Hippocampal formation (tissue), 2 donors: Measurements from ENCODE around the gene TTC32.

ENCODE experiments used
- DNase-seq, 2 donors: peaks; one replicate each; lab custom pipeline; 2025; lab: John Stamatoyannopoulos, UW

TTC32 gene

GRCh38 chr2:19878268-19879046 is 23.3 kb downstream of the TTC32 start:
- no peak for DNase-seq

DNA sequence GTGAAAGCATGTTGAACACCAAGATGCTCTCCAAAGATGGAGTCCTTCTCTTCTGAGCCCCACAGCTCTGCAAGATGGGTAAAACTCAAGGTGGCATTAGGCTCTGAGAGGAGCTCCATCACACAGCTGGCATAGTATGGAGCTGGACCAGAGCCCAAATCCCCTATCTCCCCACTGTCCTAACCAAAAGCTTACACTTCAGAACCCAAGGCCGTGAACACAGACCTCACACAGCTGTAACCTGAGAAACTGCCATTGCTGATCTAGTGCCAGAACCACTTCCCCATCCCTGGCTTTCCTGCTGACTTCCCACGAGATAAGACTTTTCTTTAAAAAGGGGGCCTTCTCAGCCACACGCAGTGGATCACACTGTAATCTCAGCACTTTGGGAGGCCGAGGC is 25.0 kb downstream of the TTC32 start:
- no peak for DNase-seq

GRCh38 chr2:19875280-19875679 is 26.5 kb downstream of the TTC32 start:
- no peak for DNase-seq

GRCh38 chr2:19874726-19875125 is 27.1 kb downstream of the TTC32 start:
- DNase-seq = no peak

DNA sequence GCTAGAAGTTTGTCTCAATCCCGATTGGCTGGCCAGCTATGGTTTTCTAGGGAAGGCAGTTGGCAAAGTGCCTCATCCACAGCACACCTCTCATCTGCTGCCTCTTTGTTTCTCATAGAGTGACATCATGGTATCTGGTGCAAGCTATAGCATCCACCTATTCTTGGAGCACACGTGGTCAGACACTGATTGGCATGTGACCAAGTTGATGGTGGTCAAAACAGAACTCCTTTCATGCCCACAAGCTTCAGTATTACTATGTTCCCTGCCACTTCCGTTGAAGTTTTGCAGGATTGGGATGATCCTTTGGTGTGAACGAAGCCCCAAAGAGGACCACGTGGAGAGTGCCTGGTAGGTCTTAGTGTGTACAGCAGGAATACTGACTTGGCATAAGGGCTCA is 28.8 kb downstream of the TTC32 start:
- DNase-seq = no peak

GRCh38 chr2:19872302-19872701 is 29.5 kb downstream of the TTC32 start:
- no peak for DNase-seq

DNA sequence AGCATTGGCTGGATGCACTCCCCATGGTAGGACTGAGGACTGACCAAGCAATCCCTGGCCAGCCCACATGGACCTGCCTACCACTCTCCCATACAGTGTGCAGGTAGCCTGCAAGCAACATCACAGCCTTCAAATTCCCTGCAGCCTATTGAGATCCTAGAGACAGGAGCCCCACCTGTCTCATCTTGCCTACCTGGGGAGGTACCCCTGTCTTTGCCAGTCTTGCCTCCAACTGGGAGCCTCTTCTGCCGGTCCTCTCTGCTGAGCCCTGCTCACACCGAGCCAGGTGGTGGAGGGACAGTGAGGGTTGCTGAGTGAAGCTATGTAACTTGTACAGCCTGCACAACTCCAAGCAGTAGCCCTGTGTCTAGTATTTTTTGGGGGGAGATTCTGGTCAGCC is 29.9 kb downstream of the TTC32 start:
- DNase-seq = no peak

GRCh38 chr2:19870792-19871191 is 31.0 kb downstream of the TTC32 start:
- no peak for DNase-seq

GRCh38 chr2:19868701-19869580 is 32.8 kb downstream of the TTC32 start:
- DNase-seq = no peak

DNA sequence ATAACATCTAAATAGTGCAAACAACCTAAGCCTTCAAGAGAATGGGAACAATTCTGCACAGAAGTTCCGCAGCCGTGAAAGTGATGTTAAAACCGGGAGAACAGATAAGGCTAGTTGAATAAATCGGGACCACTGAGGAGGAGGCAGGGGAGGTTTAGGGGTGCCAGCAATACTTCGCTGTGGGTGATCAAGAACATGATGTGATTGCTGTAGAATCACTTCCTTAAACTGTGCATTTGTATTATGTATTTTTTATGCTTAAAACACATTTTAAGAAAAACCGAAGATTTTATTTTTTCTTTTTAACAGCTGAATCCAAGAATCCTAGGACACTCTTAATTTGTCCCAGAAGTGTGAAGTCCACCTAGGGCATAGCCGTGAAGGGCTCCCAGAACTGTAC is 33.6 kb downstream of the TTC32 start:
- DNase-seq = no peak

DNA sequence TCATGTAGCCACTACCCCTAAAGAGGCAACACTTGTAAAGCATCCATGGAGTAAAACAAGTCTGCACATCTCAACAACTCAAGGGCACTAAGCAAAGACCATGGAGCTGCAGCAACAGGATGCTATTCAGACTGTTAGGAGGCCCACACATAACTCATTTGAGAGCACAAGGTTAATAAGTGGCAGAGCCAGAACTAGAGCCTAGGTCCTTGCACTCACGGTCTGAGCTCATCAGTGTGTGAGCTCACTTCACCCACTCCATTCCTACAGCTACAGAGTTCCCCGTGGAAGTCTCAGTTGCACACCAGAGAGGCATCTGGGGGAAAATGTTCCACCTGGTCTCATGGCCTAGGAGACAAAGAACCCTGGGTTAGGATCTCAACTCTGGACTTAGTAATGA is 35.0 kb downstream of the TTC32 start:
- no peak for DNase-seq

GRCh38 chr2:19865151-19865550 is 36.6 kb downstream of the TTC32 start:
- DNase-seq = no peak

GRCh38 chr2:19864381-19864780 is 37.4 kb downstream of the TTC32 start:
- DNase-seq = no peak

DNA sequence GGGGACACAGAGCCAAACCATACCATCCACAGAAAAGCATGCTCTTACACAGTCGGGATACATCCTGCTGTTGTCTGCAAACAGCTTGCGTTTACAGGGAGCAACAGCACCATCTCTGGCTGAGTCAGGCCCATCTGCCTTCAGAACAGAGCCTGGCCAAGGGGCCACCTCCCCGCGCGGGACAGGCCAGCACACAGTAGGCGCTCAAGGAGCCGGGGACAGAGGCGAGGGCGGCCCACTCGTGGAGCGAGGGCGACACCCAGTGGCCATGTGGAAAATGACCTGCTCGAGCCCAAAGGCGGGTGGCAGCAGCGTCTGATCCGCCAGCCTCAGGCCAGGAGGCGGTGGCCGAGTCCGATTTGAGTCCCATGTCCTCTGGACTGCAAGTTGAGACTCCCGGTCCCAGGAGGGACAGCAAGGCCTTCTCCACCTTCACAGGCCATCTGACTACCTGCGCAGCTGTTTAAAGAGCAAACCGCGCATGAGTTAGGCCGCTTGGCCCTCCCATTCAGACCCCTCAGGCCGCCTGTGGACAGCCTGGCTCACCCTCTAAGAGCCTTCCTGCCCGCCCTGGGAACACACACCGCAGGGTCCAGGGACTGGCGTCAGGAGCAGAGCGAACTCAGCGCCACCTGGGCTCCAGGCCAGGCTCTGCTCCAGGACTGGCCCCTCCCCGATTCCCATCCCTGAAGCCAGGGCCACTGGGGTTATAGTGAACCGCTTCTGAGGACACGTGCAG is 38.3 kb downstream of the TTC32 start:
- DNase-seq = peak; percentile 31 to 61

DNA sequence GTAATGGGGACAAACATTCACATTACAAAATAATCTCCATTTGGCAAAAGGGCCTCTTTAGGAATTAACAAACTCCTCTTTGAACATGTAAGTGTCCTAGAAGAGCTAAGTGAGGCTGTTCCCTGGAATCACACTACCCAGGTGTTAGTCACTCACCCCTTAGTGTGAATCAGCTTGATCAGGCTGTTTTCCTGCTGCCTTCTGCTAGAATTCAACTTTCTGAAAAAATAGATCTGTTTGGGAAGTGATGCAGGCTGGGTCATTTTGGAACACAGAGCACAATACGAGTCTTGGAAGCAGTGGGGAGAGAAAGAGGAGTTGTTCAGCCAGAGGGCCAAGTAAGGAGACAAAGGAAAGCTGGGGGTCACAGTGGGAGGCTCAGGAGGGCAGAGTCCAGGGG is 40.0 kb downstream of the TTC32 start:
- no peak for DNase-seq

- DNase-seq = no peak
Observed at GRCh38 chr2:19860022-19860421, 41.8 kb downstream of the TTC32 start.

DNA sequence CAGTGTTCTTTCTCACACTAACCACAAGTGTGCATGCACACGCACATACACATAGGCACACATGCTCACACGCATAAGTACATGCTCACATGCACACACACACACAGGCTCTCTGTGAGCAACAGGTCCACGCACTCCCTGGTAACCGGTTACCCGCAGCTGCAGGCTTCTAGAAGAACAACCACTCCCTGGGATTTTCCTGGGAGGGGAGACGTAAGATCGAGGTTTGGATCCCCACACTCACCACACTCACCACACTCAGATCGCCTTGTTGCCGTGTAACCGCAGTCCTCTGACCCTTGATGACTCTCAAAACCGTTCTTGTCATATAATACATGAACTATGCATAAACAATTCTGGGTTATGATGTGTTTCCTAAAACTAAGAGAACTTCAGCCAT is 42.2 kb downstream of the TTC32 start:
- DNase-seq = no peak

DNA sequence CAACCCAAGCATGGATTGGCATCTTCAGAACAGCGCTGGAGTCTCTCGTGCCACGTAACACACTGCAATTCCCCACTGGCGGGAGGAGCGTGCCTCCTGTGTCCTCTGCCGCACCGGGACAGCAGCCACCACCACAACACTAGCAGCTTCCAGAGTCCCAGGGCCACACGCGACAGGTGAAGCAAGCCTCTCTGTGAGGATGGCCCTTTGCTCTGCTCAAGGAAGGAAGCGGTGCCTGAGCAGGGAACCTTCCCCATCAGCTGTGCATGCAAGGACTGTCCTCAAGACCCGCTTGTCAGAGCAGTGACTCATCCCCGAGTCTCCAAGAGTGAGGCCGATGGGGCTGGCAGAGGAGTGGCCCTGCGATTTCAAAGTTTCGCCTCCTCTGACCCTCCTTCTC is 44.0 kb downstream of the TTC32 start:
- no peak for DNase-seq

DNA sequence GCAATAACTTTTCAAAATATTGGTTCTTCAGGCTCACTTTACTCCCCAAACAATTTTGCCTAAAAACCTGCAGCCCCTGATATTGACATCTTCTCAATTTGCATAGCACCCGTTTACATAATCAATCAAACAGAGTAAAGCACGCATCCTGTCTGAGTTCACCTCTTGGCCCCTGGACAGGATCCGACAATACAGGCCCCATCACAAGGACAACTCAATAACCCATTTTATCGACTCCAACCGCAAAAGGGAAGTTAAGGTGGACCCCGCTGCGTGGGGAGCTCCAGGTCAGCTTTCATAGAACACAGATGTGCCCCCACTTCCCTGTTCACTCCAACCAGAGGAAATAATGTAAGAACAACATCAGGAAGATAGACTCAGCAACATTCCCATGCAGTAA is 44.7 kb downstream of the TTC32 start:
- DNase-seq = no peak

DNA sequence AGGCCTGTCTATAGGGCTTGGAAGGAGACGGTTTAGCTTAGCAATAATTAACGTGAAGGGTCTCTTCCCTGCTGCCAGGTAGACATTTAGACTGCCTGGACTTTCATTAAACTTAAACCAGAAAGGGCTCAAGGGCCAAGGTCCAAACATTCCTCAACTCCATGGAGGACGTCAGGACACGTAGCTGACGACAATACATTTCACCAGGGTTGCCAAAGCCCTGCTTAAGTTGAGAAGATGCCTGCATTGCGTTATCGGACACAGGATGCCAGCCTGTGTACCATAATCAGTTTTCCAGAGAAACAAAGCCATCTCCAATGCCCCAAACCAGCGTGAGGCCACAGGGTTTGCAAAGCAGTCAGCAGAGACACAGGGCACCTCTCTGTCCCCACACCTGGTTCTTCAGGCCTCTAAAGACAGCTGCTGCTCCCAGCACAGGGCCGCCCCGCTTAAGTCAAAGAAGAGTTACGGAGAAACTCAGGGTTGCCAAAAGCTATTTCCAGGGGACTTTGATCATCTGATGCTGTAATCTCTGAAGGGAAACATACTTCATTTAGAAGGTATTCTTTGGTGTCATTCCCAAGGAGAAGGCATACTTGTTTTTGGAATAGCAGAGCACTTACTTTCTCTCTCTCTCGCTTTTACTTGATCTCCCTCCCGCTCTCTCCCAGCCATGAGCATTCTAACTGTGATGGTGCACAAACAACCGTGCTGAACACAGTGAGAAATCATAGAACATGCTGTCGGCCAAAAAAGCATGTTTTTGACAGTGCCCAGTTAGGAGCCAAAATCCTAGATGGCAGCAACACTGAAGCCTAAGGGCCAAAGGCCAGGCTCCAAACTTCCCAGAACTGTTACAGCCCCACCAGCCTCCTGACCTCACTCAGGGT is 46.0 kb downstream of the TTC32 start:
- DNase-seq = no peak
